IPS-11a (cell line): ENCODE measurements around the gene PANK4.
A peak's percentile ranks its signal among the peaks of the same experiment; 100 is the strongest.

Source experiments
- H3K4me3 ChIP-seq: one replicate; pipeline ENCODE4 v1.5.1; 2013; ENCODE audit warnings: low read depth, low read length, control low read depth

Gene PANK4

DNA sequence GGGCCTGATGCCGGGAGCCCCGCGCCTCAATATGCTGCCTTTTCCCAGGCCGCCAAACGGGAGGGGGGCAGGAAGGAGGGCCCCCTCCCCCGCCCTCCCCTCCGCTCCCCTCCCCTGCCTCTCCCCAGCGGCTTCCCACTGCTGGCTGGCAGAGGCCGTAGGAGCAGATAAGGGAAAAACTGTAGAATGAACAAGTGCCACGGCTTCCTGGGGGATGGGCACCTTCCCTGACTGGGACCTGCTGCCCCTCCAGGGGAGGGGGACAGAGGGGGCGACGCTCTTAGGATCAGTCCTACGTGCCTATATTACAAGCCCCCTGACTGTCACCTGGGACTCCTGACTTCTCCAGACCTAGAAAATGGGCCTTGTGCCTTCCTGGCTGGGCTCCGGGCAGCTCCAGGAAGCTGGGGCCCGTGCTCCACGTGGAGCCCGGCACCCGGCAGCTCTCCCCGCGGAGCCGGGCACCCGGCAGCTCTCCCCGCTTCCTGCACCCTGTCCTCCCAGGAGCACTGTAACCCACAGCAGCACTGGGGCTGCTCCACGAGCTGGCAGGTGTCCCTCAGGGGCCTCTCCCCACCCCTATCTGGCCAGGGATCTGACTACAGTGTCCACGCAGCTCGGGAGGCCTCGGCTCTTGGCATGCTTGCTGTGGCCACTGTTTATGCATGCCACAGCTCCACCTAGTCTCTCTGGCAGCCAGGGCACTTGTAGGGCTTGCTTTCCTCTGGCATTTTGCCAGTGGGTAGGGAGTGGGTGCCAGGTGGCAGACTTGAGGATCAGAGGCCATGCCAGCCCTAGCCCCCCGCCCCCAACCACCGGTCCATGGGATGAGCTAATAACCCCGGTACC is 4.3 kb upstream of the PANK4 start:
- no peak overlapping the region for H3K4me3 ChIP-seq

DNA sequence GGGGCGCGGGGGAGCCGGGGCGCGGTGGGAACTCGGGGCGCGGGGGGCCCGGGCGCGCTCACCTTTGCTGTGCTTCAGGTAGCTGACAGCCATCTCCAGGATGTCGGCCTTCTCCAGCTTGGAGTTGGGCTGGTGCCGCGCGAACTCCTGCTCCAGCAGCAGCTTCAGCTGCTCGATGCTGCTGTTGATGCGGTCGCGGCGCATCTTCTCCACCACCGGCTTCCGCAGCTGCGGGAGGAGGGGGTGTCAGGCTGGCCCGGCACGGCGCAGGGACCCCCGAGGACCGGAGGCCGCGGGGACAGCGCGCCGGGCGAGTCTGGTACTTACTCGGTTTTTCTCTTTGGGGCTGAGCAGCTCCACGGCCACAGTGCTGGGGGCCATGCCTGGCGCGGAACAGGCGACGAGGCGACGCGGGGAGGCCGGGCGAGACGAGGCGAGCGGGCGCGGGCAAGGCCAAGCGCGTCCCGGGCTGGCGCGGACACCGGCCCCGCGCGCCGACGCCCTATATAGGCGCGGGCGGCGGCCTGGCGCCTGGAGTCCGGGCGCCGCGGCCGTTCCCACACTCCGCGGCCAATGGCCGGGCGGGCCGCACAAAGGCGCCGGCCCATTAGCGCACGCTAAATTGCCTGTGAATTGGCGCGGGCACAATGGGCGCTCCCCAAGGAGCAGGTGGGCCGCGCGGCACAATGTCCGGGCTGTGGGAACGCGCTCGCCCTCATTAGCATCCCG is 3.6 kb upstream of the PANK4 start, which contains the start of gene HES5:
HES5 (minus strand) TSS at position 480 of the 729 bp plus-strand sequence; CDS start at position 381, 99 bp downstream.
- no peak within 1 kb of the TSS for H3K4me3 ChIP-seq

DNA sequence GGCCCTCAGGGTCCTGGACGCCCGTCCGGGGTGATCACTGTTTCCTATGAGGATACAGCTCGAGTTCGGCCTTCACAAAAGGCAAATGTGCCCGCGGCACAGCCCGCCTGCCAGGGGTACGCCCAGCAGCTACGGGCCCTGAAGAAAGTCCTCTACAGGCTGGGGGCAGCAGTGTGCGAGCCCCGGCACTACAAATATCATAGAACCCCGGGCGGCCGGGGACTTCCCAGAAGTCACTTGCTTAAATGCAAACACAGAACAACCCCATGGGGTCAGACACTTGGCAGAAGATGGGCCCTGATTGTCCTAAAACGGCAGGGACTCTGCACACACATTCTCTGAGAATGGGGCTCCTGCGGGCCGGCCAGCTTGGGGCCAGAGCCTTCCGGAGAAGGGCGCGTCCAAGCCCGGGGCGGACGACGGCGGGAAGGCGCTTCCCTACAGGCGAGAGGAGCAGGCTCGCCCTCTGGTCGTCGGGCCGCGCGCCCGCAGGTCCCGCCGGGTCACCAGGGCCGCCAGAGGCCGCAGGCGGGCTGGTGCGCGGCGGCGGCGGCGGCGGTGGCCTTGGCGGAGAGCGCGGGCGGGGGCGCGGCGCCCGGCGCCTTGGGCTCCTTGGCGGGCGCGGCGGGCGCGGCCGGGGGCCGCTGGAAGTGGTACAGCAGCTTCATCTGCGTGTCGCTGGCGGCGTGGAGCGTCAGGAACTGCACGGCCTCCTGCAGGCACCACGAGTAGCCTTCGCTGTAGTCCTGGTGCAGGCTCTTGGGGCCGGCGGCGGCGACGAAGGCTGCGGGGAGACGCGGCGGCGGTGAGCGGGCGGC is 2.8 kb upstream of the PANK4 start:
- no peak overlapping the region for H3K4me3 ChIP-seq

DNA sequence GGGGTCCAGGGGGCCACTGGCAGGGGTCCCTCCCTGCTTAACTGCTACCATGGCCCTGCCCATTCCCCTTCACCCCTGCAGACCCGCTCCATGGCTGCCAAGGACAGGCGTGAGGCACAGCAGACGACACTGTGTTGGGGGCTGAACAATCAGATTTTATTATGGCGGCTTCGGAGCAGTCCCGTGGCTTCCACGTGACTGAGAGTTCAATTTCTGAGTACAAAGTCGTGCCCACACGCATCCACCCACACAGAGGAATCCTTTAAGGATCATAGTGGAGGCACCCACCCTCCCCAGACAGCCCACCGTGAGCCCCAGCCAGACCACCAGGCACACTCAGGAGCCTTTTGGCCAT is 2.2 kb upstream of the PANK4 start:
- no peak overlapping the region for H3K4me3 ChIP-seq

DNA sequence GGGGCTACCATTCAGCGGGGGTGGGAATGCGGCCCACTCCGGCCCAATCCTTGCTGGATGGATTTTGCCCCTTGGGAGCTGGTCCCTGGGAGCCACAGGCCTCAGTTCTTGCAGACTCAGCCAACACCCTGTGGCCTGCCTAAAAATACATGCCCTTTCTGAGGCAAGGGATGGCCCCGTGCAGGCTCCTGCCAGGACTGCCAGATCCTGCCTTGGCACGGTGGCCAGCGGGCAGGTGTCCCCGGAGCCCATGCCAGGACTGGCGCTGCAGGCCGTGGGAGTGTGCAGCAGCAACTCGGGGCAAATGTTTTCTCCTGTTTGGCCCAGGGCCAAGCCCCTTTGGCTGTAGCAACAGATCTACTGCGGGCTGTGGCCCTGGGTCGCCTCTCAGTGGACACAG is 1.6 kb upstream of the PANK4 start:
- no peak overlapping the region for H3K4me3 ChIP-seq

DNA sequence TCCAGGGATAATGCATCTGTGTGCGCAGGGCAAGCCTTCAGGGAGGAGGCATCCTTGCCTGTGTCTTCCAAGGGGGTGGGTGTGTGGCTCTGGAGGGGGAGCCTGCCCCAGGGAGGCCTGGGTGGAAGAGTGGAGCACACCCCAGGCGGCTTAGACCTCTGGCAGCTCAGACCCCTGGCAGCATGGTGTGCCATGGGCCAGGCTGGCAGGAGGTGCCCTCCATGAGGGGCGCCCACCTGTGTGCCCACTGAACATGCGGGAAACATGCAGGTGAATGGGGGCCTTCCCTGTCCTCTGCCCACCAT is 1.1 kb upstream of the PANK4 start:
- H3K4me3 ChIP-seq: no peak overlapping the region

- H3K4me3 ChIP-seq: no peak overlapping the region
Observed at GRCh38 chr1:2526824-2527555, 594 bp upstream of the PANK4 start.

GRCh38 chr1:2525572-2525919 is 850 bp downstream of the PANK4 start:
- H3K4me3 ChIP-seq: peak overlapping the region; percentile 80

DNA sequence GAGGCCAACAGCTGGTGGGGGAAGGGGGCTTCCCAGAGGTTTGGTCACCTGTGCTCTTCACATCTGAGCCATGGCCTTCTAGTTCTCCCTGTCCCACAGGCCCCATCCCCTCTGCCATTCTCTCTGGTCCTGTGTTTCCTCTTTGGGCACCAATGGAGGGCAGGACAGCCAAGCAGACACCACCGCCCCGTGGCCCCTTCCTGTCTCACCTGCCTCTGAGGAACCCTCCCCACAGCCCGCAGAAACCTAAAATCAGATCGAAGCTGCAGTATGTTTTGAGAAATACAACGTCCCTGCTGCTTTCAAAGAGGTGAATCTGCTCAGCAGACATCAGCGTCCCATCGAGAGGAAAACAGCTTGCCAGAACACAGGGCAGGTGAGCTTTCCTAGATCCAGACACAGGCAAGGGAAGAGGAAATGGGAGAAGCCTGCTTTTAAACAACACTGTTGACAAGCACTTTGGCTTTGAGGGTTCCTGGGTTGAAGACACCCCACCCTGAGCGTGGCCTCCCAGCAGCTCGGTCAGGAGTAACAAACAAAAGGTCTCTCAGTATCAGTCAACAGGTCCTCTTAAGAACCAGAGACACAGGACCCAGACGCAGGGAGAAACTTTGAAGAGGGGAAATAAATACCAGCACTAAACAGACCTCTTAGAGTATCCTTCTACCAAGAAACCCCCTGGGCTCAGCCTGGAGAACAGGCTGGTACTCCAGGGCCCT is 2.3 kb downstream of the PANK4 start:
- no peak overlapping the region for H3K4me3 ChIP-seq

- H3K4me3 ChIP-seq: no peak overlapping the region
Observed at GRCh38 chr1:2523191-2523890, 3.1 kb downstream of the PANK4 start.

- no peak overlapping the region for H3K4me3 ChIP-seq
Observed at GRCh38 chr1:2522230-2522629, 4.2 kb downstream of the PANK4 start.

GRCh38 chr1:2520806-2521205 is 5.6 kb downstream of the PANK4 start:
- no peak overlapping the region for H3K4me3 ChIP-seq

- H3K4me3 ChIP-seq: no peak overlapping the region
Observed at GRCh38 chr1:2520206-2520605, 6.2 kb downstream of the PANK4 start.

DNA sequence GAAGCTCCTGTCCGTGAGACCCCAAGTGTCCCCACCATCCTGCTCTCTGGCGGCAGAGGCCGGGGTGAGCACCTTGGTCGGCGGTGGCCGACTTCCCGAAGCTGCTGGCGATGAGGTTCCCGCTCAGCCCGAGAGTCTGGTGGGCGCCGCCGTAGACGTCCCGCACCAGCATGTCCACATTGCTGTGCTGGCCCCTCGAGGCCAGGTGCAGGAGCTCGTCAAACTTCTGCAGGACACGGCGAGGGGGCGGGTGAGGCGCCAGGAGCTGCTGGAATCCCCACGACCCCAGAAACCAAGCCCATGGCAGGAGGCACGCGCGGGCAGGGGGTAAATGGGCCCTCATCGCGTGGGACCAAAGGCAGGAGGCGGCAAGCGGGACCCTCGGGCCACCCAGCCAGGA is 6.7 kb downstream of the PANK4 start:
- H3K4me3 ChIP-seq: no peak overlapping the region

GRCh38 chr1:2519029-2519685 is 7.2 kb downstream of the PANK4 start:
- no peak overlapping the region for H3K4me3 ChIP-seq

GRCh38 chr1:2518528-2518927 is 7.9 kb downstream of the PANK4 start:
- H3K4me3 ChIP-seq: no peak overlapping the region

DNA sequence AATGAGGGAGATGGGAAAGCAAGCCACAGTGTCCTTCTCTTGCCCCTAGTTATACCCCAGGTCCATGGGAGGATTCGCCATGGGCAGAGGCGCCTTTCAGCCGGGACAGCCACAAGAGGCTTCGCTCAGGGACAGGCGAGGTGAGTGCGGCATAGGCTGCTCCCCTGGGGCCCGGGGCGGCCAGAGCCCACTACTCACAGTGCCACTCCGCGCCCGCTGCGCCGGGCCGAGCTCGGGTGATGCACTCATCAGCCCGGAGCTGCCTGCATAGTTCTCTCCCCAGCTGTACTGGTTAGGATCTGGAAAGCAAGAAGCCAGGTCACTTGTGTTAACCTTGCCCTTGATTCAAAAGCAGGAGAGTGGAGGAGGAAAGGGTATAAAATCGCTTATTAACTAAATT is 8.4 kb downstream of the PANK4 start:
- no peak overlapping the region for H3K4me3 ChIP-seq

DNA sequence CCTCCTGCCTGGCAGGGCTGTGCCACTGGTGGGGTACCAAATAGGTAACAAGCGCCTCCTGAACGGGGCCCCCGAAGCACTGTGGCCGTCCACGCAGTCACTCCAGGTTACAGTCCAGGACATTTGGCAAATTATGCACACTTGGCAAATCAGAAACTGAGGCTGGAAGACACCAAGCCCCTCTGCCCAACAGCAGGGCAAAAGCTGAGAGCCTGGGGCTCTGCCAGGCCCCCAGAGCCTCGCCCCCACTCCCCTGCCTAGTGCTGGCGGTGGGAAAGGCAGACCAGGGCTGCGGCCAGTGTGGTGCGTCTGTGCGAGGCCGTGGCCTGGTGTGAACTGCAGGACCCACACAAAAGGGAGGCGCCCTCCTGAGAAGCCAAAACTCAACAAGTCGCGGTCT is 9.4 kb downstream of the PANK4 start:
- H3K4me3 ChIP-seq: no peak overlapping the region

DNA sequence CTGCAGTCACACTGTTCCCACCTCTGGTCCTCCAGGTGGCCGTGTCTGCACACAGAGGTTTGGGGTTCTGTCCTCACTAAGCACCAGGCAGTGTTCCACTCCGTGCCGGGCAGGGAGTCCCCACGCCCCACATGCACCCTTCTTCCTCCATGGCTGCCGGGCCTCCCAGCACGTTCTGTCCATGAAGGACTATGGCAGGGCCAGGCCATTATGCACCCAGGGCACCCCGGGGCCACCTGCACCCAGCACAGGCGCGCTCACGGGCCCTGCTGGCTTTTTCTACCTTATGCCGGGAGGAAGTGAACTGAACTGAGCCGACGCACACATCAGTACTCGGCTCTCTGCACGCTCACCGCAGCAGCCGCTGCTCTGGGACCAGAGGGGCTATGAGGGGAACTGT is 10.3 kb downstream of the PANK4 start:
- H3K4me3 ChIP-seq: no peak overlapping the region

DNA sequence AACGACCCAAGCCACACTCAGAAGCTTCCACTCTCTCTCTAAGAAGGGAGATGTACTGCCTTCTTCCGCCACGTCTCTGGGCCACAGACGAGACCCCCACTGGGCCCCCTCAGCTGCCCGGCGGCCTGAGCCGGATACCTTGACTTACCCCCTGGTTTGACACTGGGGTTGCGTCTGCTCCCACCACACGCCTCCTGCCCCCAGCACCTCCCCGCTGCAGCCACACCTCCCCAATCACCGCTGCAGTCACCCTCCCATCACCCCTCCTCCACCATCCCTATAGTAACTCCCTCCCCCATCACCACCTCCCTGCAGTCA is 10.7 kb downstream of the PANK4 start:
- no peak overlapping the region for H3K4me3 ChIP-seq
